HepG2 (cell line): Measurements from ENCODE around the gene ZNRF3. TPM values are rescaled to one million over a fixed set of nuclear protein-coding genes. Genes with fewer than 3 reads are reported as not detected.

Experiments used
- ATRX ChIP-seq: sonication (generic); formaldehyde crosslinking; IDR thresholded peaks from 2 replicates; pipeline ENCODE4 v1.4.0; 2020; ENCODE audit warnings: missing genetic modification reagents, borderline replicate concordance
- CHCHD3 ChIP-seq: sonication (generic); formaldehyde crosslinking; IDR thresholded peaks from 2 replicates; pipeline ENCODE4 v1.8.0; 2022; ENCODE audit warnings: mild to moderate bottlenecking, missing genetic modification reagents, moderate library complexity
- PPARG ChIP-seq: conservative IDR thresholded peaks from 2 replicates; pipeline ENCODE4 v1.6.1; 2016; ENCODE audit warnings: missing biosample characterization, missing genetic modification reagents
- RELA ChIP-seq: sonication (generic); formaldehyde crosslinking; IDR thresholded peaks from 2 replicates; pipeline ENCODE4 v1.4.0; 2020; ENCODE audit warnings: missing genetic modification reagents
- SIN3A ChIP-seq: IDR thresholded peaks from 2 replicates; pipeline ENCODE4 v1.6.1; 2011; ENCODE audit warnings: low read depth, mild to moderate bottlenecking, control low read depth, low read length, borderline replicate concordance
- SSRP1 ChIP-seq: IDR thresholded peaks from 2 replicates; pipeline ENCODE4 v1.6.1; 2016; ENCODE audit warnings: control low read depth
- THAP11 ChIP-seq: IDR thresholded peaks from 2 replicates; pipeline ENCODE4 v1.6.1; 2016; ENCODE audit warnings: missing biosample characterization, missing genetic modification reagents
- TOE1 ChIP-seq: sonication (generic); formaldehyde crosslinking; IDR thresholded peaks from 2 replicates; pipeline ENCODE4 v1.4.0; 2020; ENCODE audit warnings: mild to moderate bottlenecking, missing genetic modification reagents
- ZFP62 ChIP-seq: sonication (generic); formaldehyde crosslinking; IDR thresholded peaks from 2 replicates; pipeline ENCODE4 v1.4.0; 2020; ENCODE audit warnings: missing genetic modification reagents
- ZMYM3 ChIP-seq: sonication (generic); formaldehyde crosslinking; IDR thresholded peaks from 2 replicates; pipeline ENCODE4 v1.5.1; 2020; ENCODE audit warnings: mild to moderate bottlenecking, missing genetic modification reagents
- ZNF510 ChIP-seq: sonication (generic); formaldehyde crosslinking; IDR thresholded peaks from 2 replicates; pipeline ENCODE4 v1.4.0; 2020; ENCODE audit warnings: low read depth, mild to moderate bottlenecking, missing genetic modification reagents
- ZNF543 ChIP-seq: sonication (generic); formaldehyde crosslinking; IDR thresholded peaks from 2 replicates; pipeline ENCODE4 v1.4.0; 2020; ENCODE audit warnings: mild to moderate bottlenecking, missing genetic modification reagents
- ZNF550 ChIP-seq: sonication (generic); formaldehyde crosslinking; IDR thresholded peaks from 2 replicates; pipeline ENCODE4 v1.4.0; 2020; ENCODE audit warnings: mild to moderate bottlenecking, missing genetic modification reagents, borderline replicate concordance
- ZNF737 ChIP-seq: sonication (generic); formaldehyde crosslinking; IDR thresholded peaks from 2 replicates; pipeline ENCODE4 v1.5.0; 2020; ENCODE audit warnings: missing genetic modification reagents, mild to moderate bottlenecking, borderline replicate concordance
- ZSCAN20 ChIP-seq: sonication (generic); formaldehyde crosslinking; IDR thresholded peaks from 2 replicates; pipeline ENCODE4 v1.4.0; 2020; ENCODE audit warnings: missing genetic modification reagents, mild to moderate bottlenecking, borderline replicate concordance
- polyA plus RNA-seq, 8 experiments: library from polyadenylated mRNA; depleted of rRNA in 3 of 8; stranded (reverse) in 7 of 8; unstranded in 1 of 8; fragments of >200 nt; fragmentation: Illumina TruSeq in 4 of 8; extraction: Trizol in 4 of 8; gene quantifications; 2 replicates each; pipeline versions ENCODE4 v1.2.1 to v1.2.3, GENCODE V29; 2011 to 2016; ENCODE audit warnings: low read depth in 4 of 8, missing spikeins in 1 of 8, mixed read lengths in 1 of 8; ENCODE audit not compliant: insufficient read depth in 1 of 8
- total RNA-seq, 5 experiments: library from RNA; depleted of rRNA; stranded (reverse); fragments of >200 nt; fragmentation: Illumina TruSeq; extraction: Trizol; gene quantifications; 2 replicates each; pipeline ENCODE4 v1.2.3, GENCODE V29; 2016; ENCODE audit warnings: low read depth in 1 of 5
- TF ChIP-seq, protein P1 (sequence below): sonication (generic); formaldehyde crosslinking; IDR thresholded peaks from 2 replicates; pipeline ENCODE4 v1.4.0; 2020; ENCODE audit warnings: missing genetic modification reagents
- TF ChIP-seq, protein P2 (sequence below): sonication (generic); formaldehyde crosslinking; IDR thresholded peaks from 2 replicates; pipeline ENCODE4 v1.5.0; 2020; ENCODE audit warnings: mild to moderate bottlenecking, missing genetic modification reagents
- TF ChIP-seq, protein P3 (sequence below): sonication (generic); formaldehyde crosslinking; IDR thresholded peaks from 2 replicates; pipeline ENCODE4 v1.4.0; 2020; ENCODE audit warnings: mild to moderate bottlenecking, low read depth, missing genetic modification reagents
- TF ChIP-seq, protein P4 (sequence below): IDR thresholded peaks from 2 replicates; pipeline ENCODE4 v1.6.1; 2016; ENCODE audit warnings: missing biosample characterization, missing genetic modification reagents, low read depth
- TF ChIP-seq, protein P5 (sequence below): sonication (generic); formaldehyde crosslinking; IDR thresholded peaks from 2 replicates; pipeline ENCODE4 v1.8.0; 2022; ENCODE audit warnings: missing genetic modification reagents, mild to moderate bottlenecking, inconsistent platforms, borderline replicate concordance
- TF ChIP-seq, protein P6 (sequence below): sonication (generic); formaldehyde crosslinking; IDR thresholded peaks from 2 replicates; pipeline ENCODE4 v1.8.1; 2023; ENCODE audit warnings: mild to moderate bottlenecking, inconsistent platforms, moderate library complexity, missing genetic modification reagents, borderline replicate concordance

The ZNRF3 gene
- total and polyA plus RNA-seq, 2 of the 13 experiments (the other 11 are each of a cell fraction or from before 2014, with no cell fraction given), result 20.3 to 36.7 TPM

DNA sequence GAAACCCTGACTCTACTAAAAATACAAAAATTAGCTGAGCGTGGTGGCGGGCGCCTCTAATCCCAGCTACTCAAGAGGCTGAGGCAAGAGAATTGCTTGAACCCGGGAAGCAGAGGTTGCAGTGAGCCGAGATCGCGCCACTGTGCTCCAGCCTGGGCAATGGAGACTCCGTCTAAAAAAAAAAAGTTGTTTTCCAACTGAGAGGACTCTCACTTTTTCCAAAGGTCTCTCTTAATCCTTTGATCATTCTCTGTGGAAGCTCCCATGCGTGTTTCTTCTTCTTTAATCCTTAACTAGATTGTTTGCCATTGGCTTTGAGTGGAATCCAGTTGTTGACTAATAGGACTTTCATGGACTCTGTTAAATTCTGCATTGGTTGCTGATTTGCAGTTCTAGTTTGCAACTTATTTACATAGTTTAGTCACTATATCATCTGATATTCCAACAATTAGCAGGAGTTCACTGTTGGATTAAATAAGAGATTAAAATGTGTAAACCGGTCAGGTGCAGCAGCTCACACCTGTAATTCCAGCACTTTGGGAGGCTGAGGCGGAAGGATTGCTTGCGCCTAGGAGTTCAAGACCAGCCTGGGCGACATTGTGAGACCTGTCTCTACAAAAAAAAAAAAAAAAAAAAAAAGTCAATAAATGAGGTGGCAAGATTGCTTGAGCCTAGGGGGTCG is 98.6 kb downstream of the ZNRF3 start (continued):
- TF ChIP-seq, protein P1, sequence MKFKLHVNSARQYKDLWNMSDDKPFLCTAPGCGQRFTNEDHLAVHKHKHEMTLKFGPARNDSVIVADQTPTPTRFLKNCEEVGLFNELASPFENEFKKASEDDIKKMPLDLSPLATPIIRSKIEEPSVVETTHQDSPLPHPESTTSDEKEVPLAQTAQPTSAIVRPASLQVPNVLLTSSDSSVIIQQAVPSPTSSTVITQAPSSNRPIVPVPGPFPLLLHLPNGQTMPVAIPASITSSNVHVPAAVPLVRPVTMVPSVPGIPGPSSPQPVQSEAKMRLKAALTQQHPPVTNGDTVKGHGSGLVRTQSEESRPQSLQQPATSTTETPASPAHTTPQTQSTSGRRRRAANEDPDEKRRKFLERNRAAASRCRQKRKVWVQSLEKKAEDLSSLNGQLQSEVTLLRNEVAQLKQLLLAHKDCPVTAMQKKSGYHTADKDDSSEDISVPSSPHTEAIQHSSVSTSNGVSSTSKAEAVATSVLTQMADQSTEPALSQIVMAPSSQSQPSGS (CRISPR knock-in tag), result no peak; the same call in none of the 2 replicates
- TF ChIP-seq, protein P2, sequence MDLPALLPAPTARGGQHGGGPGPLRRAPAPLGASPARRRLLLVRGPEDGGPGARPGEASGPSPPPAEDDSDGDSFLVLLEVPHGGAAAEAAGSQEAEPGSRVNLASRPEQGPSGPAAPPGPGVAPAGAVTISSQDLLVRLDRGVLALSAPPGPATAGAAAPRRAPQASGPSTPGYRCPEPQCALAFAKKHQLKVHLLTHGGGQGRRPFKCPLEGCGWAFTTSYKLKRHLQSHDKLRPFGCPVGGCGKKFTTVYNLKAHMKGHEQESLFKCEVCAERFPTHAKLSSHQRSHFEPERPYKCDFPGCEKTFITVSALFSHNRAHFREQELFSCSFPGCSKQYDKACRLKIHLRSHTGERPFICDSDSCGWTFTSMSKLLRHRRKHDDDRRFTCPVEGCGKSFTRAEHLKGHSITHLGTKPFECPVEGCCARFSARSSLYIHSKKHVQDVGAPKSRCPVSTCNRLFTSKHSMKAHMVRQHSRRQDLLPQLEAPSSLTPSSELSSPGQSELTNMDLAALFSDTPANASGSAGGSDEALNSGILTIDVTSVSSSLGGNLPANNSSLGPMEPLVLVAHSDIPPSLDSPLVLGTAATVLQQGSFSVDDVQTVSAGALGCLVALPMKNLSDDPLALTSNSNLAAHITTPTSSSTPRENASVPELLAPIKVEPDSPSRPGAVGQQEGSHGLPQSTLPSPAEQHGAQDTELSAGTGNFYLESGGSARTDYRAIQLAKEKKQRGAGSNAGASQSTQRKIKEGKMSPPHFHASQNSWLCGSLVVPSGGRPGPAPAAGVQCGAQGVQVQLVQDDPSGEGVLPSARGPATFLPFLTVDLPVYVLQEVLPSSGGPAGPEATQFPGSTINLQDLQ (CRISPR knock-in tag), result peak; percentile 21; the same call in 1 of the 2 replicates
- TF ChIP-seq ATRX (CRISPR knock-in tag) (no peak), SIN3A (no peak), PPARG (CRISPR knock-in tag) (peak; percentile 80), ZNF510 (no peak), ZSCAN20 (CRISPR knock-in tag) (0 out of 2 replicates have a peak, but pooled peaks have one; percentile 19), CHCHD3 (CRISPR knock-in tag) (no peak), ZNF550 (no peak), SSRP1 (CRISPR knock-in tag) (no peak), ZMYM3 (CRISPR knock-in tag) (no peak; the same call in 1 of the 2 replicates), RELA (CRISPR knock-in tag) (no peak), THAP11 (CRISPR knock-in tag) (peak; percentile 55; the same call in 1 of the 2 replicates), ZFP62 (no peak), TOE1 (CRISPR knock-in tag) (peak; percentile 29; the same call in 1 of the 2 replicates), ZNF543 (CRISPR knock-in tag) (peak; percentile 55; the same call in 1 of the 2 replicates), ZNF737 (CRISPR knock-in tag) (no peak)
- TF ChIP-seq, protein P3, sequence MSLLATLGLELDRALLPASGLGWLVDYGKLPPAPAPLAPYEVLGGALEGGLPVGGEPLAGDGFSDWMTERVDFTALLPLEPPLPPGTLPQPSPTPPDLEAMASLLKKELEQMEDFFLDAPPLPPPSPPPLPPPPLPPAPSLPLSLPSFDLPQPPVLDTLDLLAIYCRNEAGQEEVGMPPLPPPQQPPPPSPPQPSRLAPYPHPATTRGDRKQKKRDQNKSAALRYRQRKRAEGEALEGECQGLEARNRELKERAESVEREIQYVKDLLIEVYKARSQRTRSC, result 0 out of 2 replicates have a peak, but pooled peaks have one; percentile 55
- TF ChIP-seq, protein P4, sequence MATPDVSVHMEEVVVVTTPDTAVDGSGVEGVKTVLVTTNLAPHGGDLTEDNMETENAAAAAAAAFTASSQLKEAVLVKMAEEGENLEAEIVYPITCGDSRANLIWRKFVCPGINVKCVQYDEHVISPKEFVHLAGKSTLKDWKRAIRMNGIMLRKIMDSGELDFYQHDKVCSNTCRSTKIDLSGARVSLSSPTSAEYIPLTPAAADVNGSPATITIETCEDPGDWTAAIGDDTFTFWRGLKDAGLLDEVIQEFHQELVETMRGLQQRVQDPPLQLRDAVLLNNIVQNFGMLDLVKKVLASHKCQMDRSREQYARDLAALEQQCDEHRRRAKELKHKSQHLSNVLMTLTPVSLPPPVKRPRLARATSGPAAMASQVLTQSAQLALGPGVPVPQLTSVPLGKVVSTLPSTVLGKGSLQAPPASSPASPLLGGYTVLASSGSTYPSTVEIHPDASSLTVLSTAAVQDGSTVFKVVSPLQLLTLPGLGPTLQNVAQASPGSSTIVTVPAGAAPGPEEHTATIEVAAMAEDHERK (CRISPR knock-in tag), result no peak
- TF ChIP-seq, protein P5, sequence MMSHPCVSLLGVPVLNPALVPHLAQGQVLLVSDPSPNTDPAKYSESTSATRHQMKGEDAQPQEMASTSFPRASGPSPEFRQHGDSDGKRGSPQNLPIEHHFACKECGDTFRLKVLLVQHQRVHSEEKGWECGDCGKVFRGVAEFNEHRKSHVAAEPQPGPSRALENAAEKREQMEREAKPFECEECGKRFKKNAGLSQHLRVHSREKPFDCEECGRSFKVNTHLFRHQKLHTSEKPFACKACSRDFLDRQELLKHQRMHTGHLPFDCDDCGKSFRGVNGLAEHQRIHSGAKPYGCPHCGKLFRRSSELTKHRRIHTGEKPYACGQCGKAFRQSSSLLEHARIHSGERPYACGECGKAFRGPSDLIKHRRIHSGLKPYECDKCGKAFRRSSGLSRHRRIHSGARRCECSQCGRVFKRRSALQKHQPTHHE, result no peak
- TF ChIP-seq, protein P6, sequence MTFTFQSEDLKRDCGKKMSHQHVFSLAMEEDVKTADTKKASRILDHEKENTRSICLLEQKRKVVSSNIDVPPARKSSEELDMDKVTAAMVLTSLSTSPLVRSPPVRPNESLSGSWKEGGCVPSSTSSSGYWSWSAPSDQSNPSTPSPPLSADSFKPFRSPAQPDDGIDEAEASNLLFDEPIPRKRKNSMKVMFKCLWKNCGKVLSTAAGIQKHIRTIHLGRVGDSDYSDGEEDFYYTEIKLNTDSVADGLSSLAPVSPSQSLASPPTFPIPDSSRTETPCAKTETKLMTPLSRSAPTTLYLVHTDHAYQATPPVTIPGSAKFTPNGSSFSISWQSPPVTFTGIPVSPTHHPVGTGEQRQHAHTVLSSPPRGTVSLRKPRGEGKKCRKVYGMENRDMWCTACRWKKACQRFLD, result no peak
